HCT116 (cell line): ENCODE data around the gene CCDC121. TPM values are rescaled to one million over a fixed set of nuclear protein-coding genes. Genes with fewer than 3 reads are reported as not detected.

ENCODE experiments used
- ATAC-seq: fragments of 200-7000 bp; cut with Tn5 transposase; 2 replicates; pipeline ENCODE4 v1.9.1; 2020; ENCODE audit warnings: mild to moderate bottlenecking, moderate library complexity
- BruUV-seq: library from RNA; stranded (reverse); fragments of 400-500 nt; replicated peaks from 2 replicates; lab custom pipeline; 2021; lab: Mats Ljungman, UMichigan
- CTCF ChIA-PET: fragments of 300-600 bp; sonication (Branson Sonifier 250); formaldehyde crosslinking; loops from one replicate; lab custom pipeline; 2021; ENCODE audit warnings: antibody characterized with exemption; lab: Charles Lee
- POLR2A ChIA-PET: fragments of 300-600, 350-600 bp; sonication (Branson Sonifier 250); formaldehyde crosslinking; loops from one replicate; lab custom pipeline; 2021; ENCODE audit warnings: antibody characterized with exemption; lab: Charles Lee
- RAD21 ChIA-PET, 2 experiments: fragments of 300-600 bp; sonication (Branson Sonifier 250); formaldehyde crosslinking; loops; one replicate each; lab custom pipeline; 2023; ENCODE audit warnings: low total read pairs in 2 of 2; ENCODE audit not compliant: uncharacterized antibody in 2 of 2, unreplicated experiment in 2 of 2, low non-redundant PET in 1 of 2; lab: Charles Lee
- DNase-seq: peaks from one replicate; pipeline ENCODE4 v3.0.0-alpha.2; 2010; ENCODE audit warnings: low read depth, low spot score
- H2AFZ ChIP-seq: fragments of 200-600 bp; shearing (Covaris generic), sonication (generic); 2 replicates; pipeline ENCODE4 v1.6.1; 2017; ENCODE audit warnings: low read depth, mixed run types, mixed read lengths, antibody characterized with exemption, low read length; ENCODE audit not compliant: poor library complexity, severe bottlenecking
- H3K27ac ChIP-seq: 2 replicates; pipeline ENCODE4 v1.5.1; 2012; ENCODE audit warnings: low read depth, low read length
- H3K27me3 ChIP-seq: fragments of 200-600 bp; sonication (generic); 2 replicates; pipeline ENCODE4 v1.6.1; 2016; ENCODE audit warnings: mixed run types, low read length, mixed read lengths; ENCODE audit not compliant: insufficient read depth
- H3K36me3 ChIP-seq, 2 experiments: fragments of 200-500 bp in 1 of 2; fragments of 200-600 bp in 1 of 2; sonication (Bioruptor generic) in 1 of 2; sonication (generic) in 1 of 2; 2 replicates each; pipeline versions ENCODE4 v1.5.1 to v1.6.1; 2014 to 2016; ENCODE audit warnings: low read length in 2 of 2, inconsistent platforms in 1 of 2, mixed read lengths in 1 of 2, mixed run types in 1 of 2; ENCODE audit not compliant: insufficient read depth in 2 of 2, control insufficient read depth in 1 of 2
- H3K4me1 ChIP-seq, 2 experiments: fragments of 200-600 bp in 1 of 2; sonication (generic) in 1 of 2; 2 replicates each; pipeline versions ENCODE4 v1.5.1 to v1.6.1; 2012 to 2017; ENCODE audit warnings: low read length in 2 of 2, inconsistent platforms in 1 of 2, mild to moderate bottlenecking in 1 of 2, mixed read lengths in 1 of 2, mixed run types in 1 of 2, moderate library complexity in 1 of 2; ENCODE audit not compliant: insufficient read depth in 2 of 2, control insufficient read depth in 1 of 2
- H3K4me2 ChIP-seq: fragments of 200-600 bp; sonication (generic); 2 replicates; pipeline ENCODE4 v1.6.1; 2017; ENCODE audit warnings: mixed run types, low read length, mixed read lengths
- H3K4me3 ChIP-seq, 2 experiments: fragments of 200-600 bp in 1 of 2; sonication (generic) in 1 of 2; replicated peaks in 1 of 2; 2 replicates each; pipeline ENCODE4 v1.5.1; 2011 to 2016; ENCODE audit warnings: low read length in 2 of 2, control low read depth in 1 of 2, low read depth in 1 of 2, mild to moderate bottlenecking in 1 of 2, mixed read lengths in 1 of 2, mixed run types in 1 of 2
- H3K79me2 ChIP-seq: fragments of 200-600 bp; sonication (generic); 2 replicates; pipeline ENCODE4 v1.6.1; 2017; ENCODE audit warnings: mild to moderate bottlenecking, mixed run types, low read length, moderate library complexity, mixed read lengths; ENCODE audit not compliant: insufficient read depth
- H3K9ac ChIP-seq: fragments of 200-600 bp; sonication (generic); 2 replicates; pipeline ENCODE4 v1.6.1; 2016; ENCODE audit warnings: low read length, mixed read lengths
- H3K9me2 ChIP-seq: fragments of 200-600 bp; sonication (generic), shearing (Covaris generic); 2 replicates; pipeline ENCODE4 v1.6.1; 2017; ENCODE audit warnings: mixed run types, mild to moderate bottlenecking, moderate library complexity; ENCODE audit not compliant: insufficient read depth
- H3K9me3 ChIP-seq, 2 experiments: fragments of 200-500 bp in 1 of 2; fragments of 200-600 bp in 1 of 2; sonication (Bioruptor generic) in 1 of 2; sonication (generic) in 1 of 2; 2 replicates each; pipeline ENCODE4 v1.6.1; 2014 to 2017; ENCODE audit warnings: low read length in 2 of 2, mixed read lengths in 2 of 2, inconsistent platforms in 1 of 2, low read depth in 1 of 2, mild to moderate bottlenecking in 1 of 2, mixed run types in 1 of 2, moderate library complexity in 1 of 2; ENCODE audit not compliant: control insufficient read depth in 1 of 2, insufficient read depth in 1 of 2
- H4K20me1 ChIP-seq: fragments of 200-600 bp; sonication (generic), shearing (Covaris generic); 2 replicates; pipeline ENCODE4 v1.6.1; 2017; ENCODE audit warnings: mixed run types, mild to moderate bottlenecking, moderate library complexity; ENCODE audit not compliant: insufficient read depth
- ATF3 ChIP-seq: IDR thresholded peaks from 2 replicates; pipeline ENCODE4 v1.6.1; 2012
- CBX3 ChIP-seq: IDR thresholded peaks from 2 replicates; pipeline ENCODE4 v1.6.1; 2012; ENCODE audit warnings: low read depth
- CTCF ChIP-seq, 3 experiments: fragments of 200-600 bp in 1 of 3; sonication (generic) in 1 of 3; IDR thresholded peaks in 2 of 3; conservative IDR thresholded peaks in 1 of 3; 2 replicates each; pipeline ENCODE4 v1.5.1; 2012 to 2017; ENCODE audit warnings: low read depth in 2 of 3, low read length in 2 of 3, antibody characterized with exemption in 1 of 3, borderline replicate concordance in 1 of 3, control low read depth in 1 of 3, mild to moderate bottlenecking in 1 of 3, mixed read lengths in 1 of 3, mixed run types in 1 of 3, moderate library complexity in 1 of 3; ENCODE audit not compliant: insufficient read depth in 1 of 3
- ELF1 ChIP-seq: IDR thresholded peaks from 2 replicates; pipeline ENCODE4 v1.6.1; 2012; ENCODE audit warnings: low read depth, borderline replicate concordance
- EZH2 ChIP-seq: fragments of 200-600 bp; sonication (generic); IDR thresholded peaks from 2 replicates; pipeline ENCODE4 v1.6.1; 2017; ENCODE audit warnings: antibody characterized with exemption, mixed run types
- FOSL1 ChIP-seq: IDR thresholded peaks from 2 replicates; pipeline ENCODE4 v1.6.1; 2012; ENCODE audit warnings: low read depth
- MAX ChIP-seq: IDR thresholded peaks from 2 replicates; pipeline ENCODE4 v1.6.1; 2012
- REST ChIP-seq: IDR thresholded peaks from 2 replicates; pipeline ENCODE4 v1.6.1; 2012; ENCODE audit warnings: low read depth
- SIN3A ChIP-seq: IDR thresholded peaks from 2 replicates; pipeline ENCODE4 v1.6.1; 2012; ENCODE audit warnings: low read depth
- SP1 ChIP-seq: IDR thresholded peaks from 2 replicates; pipeline ENCODE4 v1.6.1; 2012; ENCODE audit warnings: low read depth
- SRF ChIP-seq: IDR thresholded peaks from 2 replicates; pipeline ENCODE4 v1.6.1; 2012; ENCODE audit warnings: low read depth
- YY1 ChIP-seq: IDR thresholded peaks from 2 replicates; pipeline ENCODE4 v1.6.1; 2011; ENCODE audit warnings: low read length, low read depth, moderate library complexity, mild to moderate bottlenecking; ENCODE audit not compliant: insufficient replicate concordance; ENCODE audit errors: extremely low read depth
- ZBTB33 ChIP-seq: IDR thresholded peaks from 2 replicates; pipeline ENCODE4 v1.6.1; 2011; ENCODE audit warnings: mild to moderate bottlenecking, low read length, moderate library complexity; ENCODE audit not compliant: insufficient replicate concordance; ENCODE audit errors: extremely low read depth
- intact Hi-C: fragments of 100-400 bp; cut with micrococcal nuclease; formaldehyde crosslinking; loops from 2 replicates; pipeline ENCODE4 v1.10.0; 2022
- total RNA-seq: library from RNA; stranded (reverse); gene quantifications from one replicate; pipeline ENCODE4 v1.2.1, GENCODE V29; 2021; ENCODE audit not compliant: unreplicated experiment

The CCDC121 gene
- total RNA-seq, 1 experiment from 2014 or later, result 2.1 TPM

GRCh38 chr2:27672723-27673486 is 44.1 kb upstream of the CCDC121 start:
- H4K20me1 ChIP-seq, result no peaks in the 10 kb centered on the region; the same call in 1 of the 2 replicates
- H3K79me2 ChIP-seq, result no peaks in the 10 kb centered on the region
- intact Hi-C loops, result no loop called here
- H2AFZ ChIP-seq, result no peak overlapping the region
- H3K4me3 ChIP-seq, result no peak overlapping the region
- H3K9ac ChIP-seq, result no peak overlapping the region
- ATAC-seq, result no peak
- POLR2A ChIA-PET, result no interaction called here
- H3K36me3 ChIP-seq, result peaks cover 33 to 35% of the 10 kb centered on the region in 2 experiments; a peak in 3 of 4 replicates
- no TSS peak for BruUV-seq
- RAD21 ChIA-PET, result no interaction called here
- H3K4me2 ChIP-seq, result no peak overlapping the region
- H3K9me3 ChIP-seq, result no peaks in the 10 kb centered on the region
- DNase-seq, result no peak
- no peak overlapping the region for H3K27ac ChIP-seq
- H3K4me1 ChIP-seq, result no peaks in the 10 kb centered on the region
- no peaks in the 10 kb centered on the region for H3K27me3 ChIP-seq
- no peaks in the 10 kb centered on the region for H3K9me2 ChIP-seq
- TF ChIP-seq MAX, result no peak
- TF ChIP-seq YY1, result no peak
- TF ChIP-seq REST, result no peak
- no peak for TF ChIP-seq SIN3A
- no peak for TF ChIP-seq CBX3
- TF ChIP-seq SRF, result no peak
- no peak for TF ChIP-seq ATF3
- no peak for TF ChIP-seq ZBTB33
- TF ChIP-seq EZH2, result no peak
- no peak for TF ChIP-seq CTCF (IDR thresholded peaks at IDR 0.05 in 2 of 3, conservative IDR thresholded peaks at IDR 0.05 in 1 of 3; ENCODE audit: borderline replicate concordance in 1 of 3, insufficient read depth in 1 of 3, low read depth in 2 of 3, low read length in 2 of 3)
- no peak for TF ChIP-seq SP1
- TF ChIP-seq ELF1, result no peak
- no peak for TF ChIP-seq FOSL1
- CTCF ChIA-PET, result interaction anchor here (3.4 kb wide), 1 partner anchor 10 kb away, joined by 18 read pairs; no protein-coding TSS in a partner anchor
